TTC549 (cell line): ENCODE results near the gene ZFP28.

Experiments
- FAIRE-seq: peaks from 2 replicates; lab custom pipeline; 2012; peaks lifted over from hg19 to GRCh38; lab: Jason Lieb, UNC

ZFP28 gene

GRCh38 chr19:56596676-56597075 is 57.9 kb downstream of the ZFP28 start:
- FAIRE-seq: no peak

GRCh38 chr19:56597696-56598095 is 58.9 kb downstream of the ZFP28 start:
- FAIRE-seq: no peak

GRCh38 chr19:56601375-56601774 is 62.6 kb downstream of the ZFP28 start:
- FAIRE-seq: no peak

DNA sequence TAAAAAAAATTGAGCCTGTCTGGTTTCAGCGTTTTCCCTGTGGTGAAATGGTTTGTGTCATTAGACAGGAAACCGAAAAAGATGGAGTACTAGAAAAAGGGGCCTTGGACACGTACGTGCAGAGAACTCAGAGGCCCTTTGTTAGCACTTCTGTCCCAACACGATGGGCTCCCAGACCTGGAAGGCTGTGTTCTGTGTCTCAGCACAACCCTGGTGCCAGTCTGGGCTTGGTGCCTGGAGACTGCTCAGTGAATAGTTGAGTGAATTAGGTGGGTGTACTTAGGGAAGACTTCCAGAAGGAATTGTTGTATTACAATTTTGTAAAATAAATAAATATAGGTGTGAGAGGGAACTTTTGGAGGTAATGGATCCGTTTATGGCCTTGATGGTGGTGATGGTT is 65.1 kb downstream of the ZFP28 start:
- FAIRE-seq: no peak
